Measurements from ENCODE around the gene COG2. TPM values are rescaled to one million over a fixed set of nuclear protein-coding genes. Genes with fewer than 3 reads are reported as not detected.

Gene COG2
- total and polyA plus RNA-seq, 2 of the 8 experiments (the other 6 are each of a cell fraction or from before 2014, with no cell fraction given), result 10.3 to 36.7 TPM

GRCh38 chr1:230594214-230594773, 48.0 kb upstream of the COG2 start:
- 89% methylated on average over 1 of the region's 1 CpG; no CpG with 5 or more reads in 1 of the 2 experiments for WGBS, 2 experiments (ENCODE audit: extremely low coverage in 1 of 2, insufficient coverage in 1 of 2, insufficient read length in 1 of 2, insufficient replicate concordance in 2 of 2, low coverage in 1 of 2, low lambda C conversion rate in 2 of 2, missing lambda C conversion rate in 1 of 2)
- no peaks in the 10 kb centered on the region for H3K79me2 ChIP-seq (ENCODE audit: control insufficient read depth in 1 of 2, insufficient read depth in 2 of 2, low read length in 2 of 2)
- no peaks in the 10 kb centered on the region for H3K23me2 ChIP-seq (ENCODE audit: low read depth, low read length)
- no peaks in the 10 kb centered on the region for H3K79me1 ChIP-seq (ENCODE audit: low read depth, low read length)
- H4K8ac ChIP-seq (ENCODE audit: extremely low read depth, insufficient read depth, low read length), result no peak overlapping the region
- no peak overlapping the region for H4K5ac ChIP-seq (ENCODE audit: insufficient read length, low read depth, low read length)
- no peak overlapping the region for H3K14ac ChIP-seq (ENCODE audit: insufficient read length)
- no peak overlapping the region for H2BK5ac ChIP-seq (ENCODE audit: low read depth, low read length)
- peaks cover 5 to 10% of the 10 kb centered on the region in 2 experiments; a peak in 3 of 4 replicates for H3K9me3 ChIP-seq (ENCODE audit: insufficient read depth in 2 of 2, low read depth in 1 of 2, low read length in 1 of 2)
- no peak overlapping the region for H3K9ac ChIP-seq (replicated peaks in 1 of 4; ENCODE audit: extremely low read depth in 1 of 4, low read depth in 3 of 4, low read length in 3 of 4)
- no peak overlapping the region for H2BK20ac ChIP-seq (ENCODE audit: low read length)
- FAIRE-seq (no peak), DNase-seq (ENCODE audit: low read depth in 1 of 2, low spot score in 2 of 2) (no peak)
- H3K18ac ChIP-seq (ENCODE audit: extremely low read depth, low read length), result no peak overlapping the region
- no peak overlapping the region for H4K91ac ChIP-seq (replicated peaks; ENCODE audit: insufficient read length, low read length)
- H2BK12ac ChIP-seq (ENCODE audit: low read depth, low read length), result no peak overlapping the region
- no peak overlapping the region for H3K4me2 ChIP-seq (ENCODE audit: insufficient read depth in 1 of 2, low read depth in 2 of 2, low read length in 2 of 2)
- ChIA-PET CTCF (ENCODE audit: partially characterized antibody) (interaction anchor here (0.6 kb wide), 1 partner anchor 199 kb away, joined by 5 read pairs; no protein-coding TSS in a partner anchor), POLR2A (ENCODE audit: partially characterized antibody) (no interaction called here)
- H2AFZ ChIP-seq (ENCODE audit: low read length), result no peak overlapping the region
- no peak overlapping the region for H2BK120ac ChIP-seq (replicated peaks; ENCODE audit: low read depth, low read length)
- H2AK5ac ChIP-seq (ENCODE audit: low read depth, low read length), result no peak overlapping the region
- no peaks in the 10 kb centered on the region for H4K20me1 ChIP-seq (replicated peaks in 1 of 2; ENCODE audit: control insufficient read depth in 1 of 2, insufficient read depth in 2 of 2, low read length in 2 of 2)
- no peaks in the 10 kb centered on the region for H3K27me3 ChIP-seq (replicated peaks in 1 of 4; ENCODE audit: control insufficient read depth in 3 of 4, extremely low read depth in 1 of 4, insufficient read depth in 3 of 4, low read length in 3 of 4)
- H3K56ac ChIP-seq (replicated peaks; ENCODE audit: insufficient read length, low read depth, low read length), result no peak overlapping the region
- no peak overlapping the region for H3K4me3 ChIP-seq (ENCODE audit: extremely low read depth in 1 of 4, insufficient read depth in 2 of 4, low read depth in 3 of 4, low read length in 4 of 4)
- no peaks in the 10 kb centered on the region for H3K4me1 ChIP-seq (replicated peaks in 1 of 4; ENCODE audit: control insufficient read depth in 3 of 4, insufficient read depth in 4 of 4, low read length in 3 of 4)
- no peak overlapping the region for H2BK15ac ChIP-seq (ENCODE audit: low read length)
- H3K36me3 ChIP-seq (ENCODE audit: control insufficient read depth in 2 of 4, insufficient read depth in 4 of 4, low read length in 3 of 4), result peaks cover 0 to 3% (median 0%) of the 10 kb centered on the region in 4 experiments; a peak in 1 of 8 replicates
- H3K27ac ChIP-seq (ENCODE audit: low read depth, low read length), result no peak overlapping the region
- H3K23ac ChIP-seq (ENCODE audit: insufficient read length), result no peak overlapping the region
- H3K4ac ChIP-seq (replicated peaks; ENCODE audit: insufficient read length, low read depth, low read length), result no peak overlapping the region
- TF ChIP-seq YY1 (IDR thresholded peaks at IDR 0.05; ENCODE audit: low read depth, low read length) (no peak), SIRT6 (IDR thresholded peaks at IDR 0.05; ENCODE audit: low read length) (no peak), NRF1 (IDR thresholded peaks at IDR 0.05; ENCODE audit: low read depth, low read length) (no peak), RBBP5 (IDR thresholded peaks at IDR 0.05; ENCODE audit: borderline replicate concordance, low read depth, low read length) (no peak), RXRA (IDR thresholded peaks at IDR 0.05; ENCODE audit: insufficient read depth, low read depth, low read length) (no peak), TAF7 (optimal IDR thresholded peaks at IDR 0.05; ENCODE audit: borderline replicate concordance, low read depth, low read length) (no peak), TAF1 (IDR thresholded peaks at IDR 0.05; ENCODE audit: low read depth, low read length) (no peak), POLR2A (IDR thresholded peaks at IDR 0.05; ENCODE audit: control extremely low read depth in 1 of 2, low read depth in 2 of 2, low read length in 2 of 2) (no peak), HDAC2 (IDR thresholded peaks at IDR 0.05; ENCODE audit: borderline replicate concordance in 1 of 2, low read depth in 2 of 2, low read length in 2 of 2) (no peak), ATF3 (IDR thresholded peaks at IDR 0.05; ENCODE audit: insufficient read depth, low read depth, low read length) (no peak), CREB1 (IDR thresholded peaks at IDR 0.05) (no peak)
- TF ChIP-seq, protein P1, sequence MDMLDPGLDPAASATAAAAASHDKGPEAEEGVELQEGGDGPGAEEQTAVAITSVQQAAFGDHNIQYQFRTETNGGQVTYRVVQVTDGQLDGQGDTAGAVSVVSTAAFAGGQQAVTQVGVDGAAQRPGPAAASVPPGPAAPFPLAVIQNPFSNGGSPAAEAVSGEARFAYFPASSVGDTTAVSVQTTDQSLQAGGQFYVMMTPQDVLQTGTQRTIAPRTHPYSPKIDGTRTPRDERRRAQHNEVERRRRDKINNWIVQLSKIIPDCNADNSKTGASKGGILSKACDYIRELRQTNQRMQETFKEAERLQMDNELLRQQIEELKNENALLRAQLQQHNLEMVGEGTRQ (IDR thresholded peaks at IDR 0.05; ENCODE audit: low read length), result no peak

Measured in H1 (cell line).